Measurements from ENCODE around the gene TMEM256.

GRCh38 chr17:7374353-7374752, 29.5 kb downstream of the TMEM256 start:
- TF ChIP-seq CTCF (IDR thresholded peaks at IDR 0.05): no peak
- no peak for TF ChIP-seq EP300 (IDR thresholded peaks at IDR 0.05)
- no peak for TF ChIP-seq POLR2A (IDR thresholded peaks at IDR 0.05)

Measured in tibial nerve (tissue), 4 donors.